Liver (tissue), 9 donors: ENCODE data around the gene CHRNA4. TPM values are rescaled to one million over a fixed set of nuclear protein-coding genes. Genes with fewer than 3 reads are reported as not detected.

ENCODE experiments used
- DNase-seq: peaks from one replicate; pipeline ENCODE4 v3.0.0-alpha.2; 2017; ENCODE audit warnings: low spot score
- H3K27ac ChIP-seq, 2 donors: one replicate each; pipeline ENCODE4 v1.7.0; 2013; ENCODE audit warnings: inconsistent platforms in 2 of 2, low read length in 2 of 2, control low read depth in 1 of 2, low read depth in 1 of 2, mild to moderate bottlenecking in 1 of 2
- H3K27me3 ChIP-seq, 4 donors: one replicate each; pipeline versions ENCODE4 v1.6.1 to v1.7.0; 2013; ENCODE audit warnings: low read length in 3 of 4, inconsistent platforms in 1 of 4, mild to moderate bottlenecking in 1 of 4, moderate library complexity in 1 of 4; ENCODE audit not compliant: control insufficient read depth in 4 of 4, insufficient read depth in 4 of 4
- H3K36me3 ChIP-seq, 4 donors: one replicate each; pipeline versions ENCODE4 v1.6.1 to v1.7.0; 2013; ENCODE audit warnings: low read length in 3 of 4, mild to moderate bottlenecking in 3 of 4, low read depth in 1 of 4, moderate library complexity in 1 of 4; ENCODE audit not compliant: control insufficient read depth in 4 of 4, insufficient read depth in 3 of 4
- H3K4me1 ChIP-seq, 4 donors: one replicate each; pipeline versions ENCODE4 v1.6.1 to v1.7.0; 2013; ENCODE audit warnings: low read length in 3 of 4, mild to moderate bottlenecking in 3 of 4, moderate library complexity in 1 of 4; ENCODE audit not compliant: control insufficient read depth in 4 of 4, insufficient read depth in 4 of 4
- H3K4me3 ChIP-seq, 3 donors: one replicate each; pipeline versions ENCODE4 v1.6.1 to v1.7.0; 2013; ENCODE audit warnings: low read length in 3 of 3, control low read depth in 1 of 3, low read depth in 1 of 3, mild to moderate bottlenecking in 1 of 3
- H3K9ac ChIP-seq, 2 donors: one replicate each; pipeline ENCODE4 v1.7.0; 2013; ENCODE audit warnings: low read length in 2 of 2, mild to moderate bottlenecking in 2 of 2, moderate library complexity in 2 of 2, control low read depth in 1 of 2, low read depth in 1 of 2
- H3K9me3 ChIP-seq, 4 donors: one replicate each; pipeline versions ENCODE4 v1.6.1 to v1.7.0; 2013; ENCODE audit warnings: low read length in 3 of 4; ENCODE audit not compliant: control insufficient read depth in 4 of 4
- CTCF ChIP-seq: fragments of 150-350 bp; IDR thresholded peaks from 2 replicates; pipeline ENCODE4 v1.5.1; 2017; ENCODE audit warnings: improper control_type of control experiment, low read depth, low read length; ENCODE audit not compliant: missing input control
- EGR1 ChIP-seq, 2 donors: IDR thresholded peaks; 2 replicates each; pipeline ENCODE4 v1.6.1; 2016 to 2018; ENCODE audit warnings: antibody characterized with exemption in 2 of 2, low read depth in 2 of 2
- FOXA1 ChIP-seq: IDR thresholded peaks from 2 replicates; pipeline ENCODE4 v1.6.1; 2016; ENCODE audit warnings: antibody characterized with exemption
- FOXA2 ChIP-seq: IDR thresholded peaks from 2 replicates; pipeline ENCODE4 v1.6.1; 2016; ENCODE audit warnings: antibody characterized with exemption
- GABPA ChIP-seq, 2 donors: IDR thresholded peaks in 1 of 2; conservative IDR thresholded peaks in 1 of 2; 2 replicates each; pipeline ENCODE4 v1.6.1; 2016; ENCODE audit warnings: antibody characterized with exemption in 2 of 2, mild to moderate bottlenecking in 1 of 2, moderate library complexity in 1 of 2
- HNF4A ChIP-seq, 2 donors: conservative IDR thresholded peaks; 2 replicates each; pipeline ENCODE4 v1.6.1; 2016; ENCODE audit warnings: antibody characterized with exemption in 2 of 2, mild to moderate bottlenecking in 2 of 2
- HNF4G ChIP-seq: IDR thresholded peaks from 2 replicates; pipeline ENCODE4 v1.6.1; 2016; ENCODE audit warnings: antibody characterized with exemption
- JUND ChIP-seq, 2 donors: IDR thresholded peaks; 2 replicates each; pipeline ENCODE4 v1.6.1; 2016; ENCODE audit warnings: antibody characterized with exemption in 2 of 2
- MAX ChIP-seq: IDR thresholded peaks from 2 replicates; pipeline ENCODE4 v1.6.1; 2016; ENCODE audit warnings: antibody characterized with exemption
- REST ChIP-seq: IDR thresholded peaks from 2 replicates; pipeline ENCODE4 v1.6.1; 2016; ENCODE audit warnings: antibody characterized with exemption, mild to moderate bottlenecking
- RXRA ChIP-seq, 2 donors: IDR thresholded peaks; 2 replicates each; pipeline ENCODE4 v1.6.1; 2017 to 2018; ENCODE audit warnings: antibody characterized with exemption in 2 of 2, mild to moderate bottlenecking in 1 of 2
- SP1 ChIP-seq: IDR thresholded peaks from 2 replicates; pipeline ENCODE4 v1.6.1; 2018; ENCODE audit warnings: antibody characterized with exemption, mild to moderate bottlenecking
- TAF1 ChIP-seq: conservative IDR thresholded peaks from 2 replicates; pipeline ENCODE4 v1.6.1; 2016; ENCODE audit warnings: antibody characterized with exemption, mild to moderate bottlenecking
- YY1 ChIP-seq: IDR thresholded peaks from 2 replicates; pipeline ENCODE4 v1.6.1; 2016; ENCODE audit warnings: antibody characterized with exemption, mild to moderate bottlenecking
- ZBTB33 ChIP-seq: IDR thresholded peaks from 2 replicates; pipeline ENCODE4 v1.6.1; 2016; ENCODE audit warnings: antibody characterized with exemption
- WGBS: extraction: QIAGEN DNeasy Blood & Tissue Kit; methylation state at CpG from one replicate; pipeline ENCODE4 v1.1.7; 2013; 5-methylcytosine and 5-hydroxymethylcytosine counted together
- polyA plus RNA-seq, 2 donors: library from polyadenylated mRNA; stranded (reverse) in 1 of 2; unstranded in 1 of 2; fragments of 200-250 nt in 1 of 2; fragments of >200 nt in 1 of 2; fragmentation: Nextera tagmentation in 1 of 2; extraction: Ambion mirVana in 1 of 2; gene quantifications; one replicate each; pipeline versions ENCODE4 v1.2.1 to v1.2.3, GENCODE V29; 2013 to 2015
- total RNA-seq, 2 donors: library from RNA; depleted of rRNA; stranded (reverse); fragments of >200 nt; gene quantifications; one replicate each; pipeline ENCODE4 v1.2.3, GENCODE V29; 2014
- donor health status: healthy.
- donor health status: healthy.
- donor health status: healthy.
- donor health status: healthy.
- donor health status: healthy.

CHRNA4 gene
- total and polyA plus RNA-seq, 4 donors, result 3.2 to 23.3 (median 6.4) TPM; not detected in 1

GRCh38 chr20:63400486-63401210, 39.5 kb upstream of the CHRNA4 start:
- 79% methylated on average over 44 of the region's 44 CpGs for WGBS
- no peaks in the 10 kb centered on the region for H3K36me3 ChIP-seq
- H3K4me1 ChIP-seq, result no peaks in the 10 kb centered on the region
- H3K27me3 ChIP-seq, result peaks cover 0 to 3% (median 0%) of the 10 kb centered on the region in 4 donors
- no peaks in the 10 kb centered on the region for H3K9me3 ChIP-seq
- H3K27ac ChIP-seq, result no peak overlapping the region
- DNase-seq, result no peak
- no peak for TF ChIP-seq YY1
- TF ChIP-seq CTCF, result no peak
- no peak overlapping the region for H3K4me3 ChIP-seq
- H3K9ac ChIP-seq, result no peak overlapping the region

GRCh38 chr20:63399596-63400375, 38.6 kb upstream of the CHRNA4 start:
- H3K4me1 ChIP-seq, result no peaks in the 10 kb centered on the region
- TF ChIP-seq FOXA1, result no peak
- TF ChIP-seq CTCF, result no peak
- no peak for TF ChIP-seq MAX
- TF ChIP-seq ZBTB33, result no peak
- TF ChIP-seq GABPA (IDR thresholded peaks at IDR 0.05 in 1 of 2, conservative IDR thresholded peaks at IDR 0.05 in 1 of 2), result no peak
- TF ChIP-seq HNF4G, result no peak
- no peak for TF ChIP-seq HNF4A (conservative IDR thresholded peaks at IDR 0.05)
- TF ChIP-seq TAF1, result no peak
- TF ChIP-seq RXRA (IDR thresholded peaks at IDR 0.05), result no peak
- no peak for TF ChIP-seq EGR1 (IDR thresholded peaks at IDR 0.05; ENCODE audit: low read depth in 2 of 2)
- no peak for TF ChIP-seq REST
- no peak for TF ChIP-seq FOXA2
- TF ChIP-seq JUND (IDR thresholded peaks at IDR 0.05), result no peak
- TF ChIP-seq SP1, result no peak
- WGBS, result 81% methylated on average over 41 of the region's 41 CpGs
- no peaks in the 10 kb centered on the region for H3K36me3 ChIP-seq
- H3K27me3 ChIP-seq, result peaks cover 0 to 3% (median 0%) of the 10 kb centered on the region in 4 donors
- DNase-seq, result no peak
- H3K9ac ChIP-seq, result no peak overlapping the region
- no peaks in the 10 kb centered on the region for H3K9me3 ChIP-seq
- no peak overlapping the region for H3K27ac ChIP-seq
- H3K4me3 ChIP-seq, result no peak overlapping the region
